ENCODE results near the gene CRTAC1.

GRCh38 chr10:97905276-97905675, 125.1 kb downstream of the CRTAC1 start:
- TF ChIP-seq CTCF (conservative IDR thresholded peaks at IDR 0.05; ENCODE audit: low read depth, low read length): no peak
- TF ChIP-seq EZH2 (IDR thresholded peaks at IDR 0.05; ENCODE audit: borderline replicate concordance, low read depth, low read length, poor library complexity, severe bottlenecking): no peak
